GM13976 (cell line): ENCODE results near the gene IFIT3.
A peak's percentile ranks its signal among the peaks of the same experiment; 100 is the strongest.

Experiments
- DNase-seq: peaks from one replicate; pipeline ENCODE4 v3.0.0; 2012; ENCODE audit warnings: low spot score
- CTCF ChIP-seq: IDR thresholded peaks from 2 replicates; pipeline ENCODE4 v1.5.1; 2012; ENCODE audit warnings: borderline replicate concordance, mild to moderate bottlenecking; ENCODE audit not compliant: insufficient read depth; ENCODE audit errors: extremely low read depth, missing control alignments, control extremely low read depth
- in situ Hi-C: fragments of 300-500 bp; cut with MboI; formaldehyde crosslinking; loops from one replicate; pipeline ENCODE4 v1.12.0; 2022; ENCODE audit warnings: low sequenced_read_pairs, mixed read lengths, inconsistent platforms; ENCODE audit not compliant: unreplicated experiment

IFIT3 gene

GRCh38 chr10:89364531-89364930, 36.7 kb downstream of the IFIT3 start:
- no peak for DNase-seq
- no peak for TF ChIP-seq CTCF
- in situ Hi-C loops: no loop called here

- peak; percentile 62 for DNase-seq
- no peak for TF ChIP-seq CTCF
- in situ Hi-C loops: no loop called here
These were observed 39.7 kb downstream of the IFIT3 start for GRCh38 chr10:89367529-89367928.

GRCh38 chr10:89368129-89368528, 40.3 kb downstream of the IFIT3 start:
- in situ Hi-C loops: no loop called here

GRCh38 chr10:89369156-89370105, 41.6 kb downstream of the IFIT3 start:
- in situ Hi-C loops: no loop called here
- peak; percentile 43 for TF ChIP-seq CTCF
- peak; percentile 57 for DNase-seq

More at GRCh38 chr10:89368129-89368528, 40.3 kb downstream of the IFIT3 start:
- TF ChIP-seq CTCF: no peak
- DNase-seq: no peak

- in situ Hi-C loops: no loop called here
- no peak for TF ChIP-seq CTCF
- no peak for DNase-seq
These were observed 43.3 kb downstream of the IFIT3 start for GRCh38 chr10:89371079-89371478.

GRCh38 chr10:89371987-89372386, 44.2 kb downstream of the IFIT3 start:
- DNase-seq: no peak
- in situ Hi-C loops: no loop called here
- TF ChIP-seq CTCF: no peak
